K562 (cell line): ENCODE results near the gene CEMIP. TPM values are rescaled to one million over a fixed set of nuclear protein-coding genes. Genes with fewer than 3 reads are reported as not detected.

ENCODE experiments used
- ATAC-seq: fragments of 200-7000 bp; cut with Tn5 transposase; 3 replicates; pipeline ENCODE4 v1.9.1; 2020; ENCODE audit warnings: moderate library complexity
- BruUV-seq: library from RNA; stranded (reverse); fragments of 400-500 nt; replicated peaks from 2 replicates; lab custom pipeline; 2021; lab: Mats Ljungman, UMichigan
- CTCF ChIA-PET: fragments of 300-600 bp; formaldehyde crosslinking; extraction: SDS; loops from one replicate; lab custom pipeline; 2021; ENCODE audit warnings: low intra/inter-chr PET ratio; lab: Yijun Ruan, JAX
- POLR2A ChIA-PET: fragments of 300-600, 350-650 bp; sonication (Branson Sonifier 250); formaldehyde crosslinking; extraction: SDS; loops from one replicate; lab custom pipeline; 2021; ENCODE audit warnings: antibody characterized with exemption, inconsistent platforms; lab: Yijun Ruan, JAX
- DNase-seq, 4 experiments: peaks; one replicate each; pipeline versions ENCODE4 v3.0.0 to v3.0.0-alpha.2; 2011 to 2018; ENCODE audit warnings: low spot score in 3 of 4, mixed read lengths in 3 of 4; ENCODE audit errors: extremely low read depth in 1 of 4
- FAIRE-seq: peaks from 2 replicates; lab custom pipeline; 2011; peaks lifted over from hg19 to GRCh38; lab: Jason Lieb, UNC
- H2AFZ ChIP-seq: 2 replicates; pipeline ENCODE4 v1.6.0; 2011; ENCODE audit warnings: low read depth, low read length, control low read depth, inconsistent platforms
- H3K27ac ChIP-seq: fragments of 200-600 bp; 3 replicates; pipeline ENCODE4 v1.8.0; 2011; ENCODE audit warnings: low read depth, mild to moderate bottlenecking, control low read depth, inconsistent platforms, low read length, moderate library complexity, mixed read lengths; ENCODE audit errors: extremely low read depth
- H3K27me3 ChIP-seq, 2 experiments: fragments of 300-600 bp in 1 of 2; 2 replicates in 1 of 2; 3 replicates in 1 of 2; pipeline versions ENCODE4 v1.6.0 to v1.8.0; 2011; ENCODE audit warnings: inconsistent platforms in 2 of 2, low read length in 2 of 2, mild to moderate bottlenecking in 1 of 2, mixed read lengths in 1 of 2, moderate library complexity in 1 of 2; ENCODE audit not compliant: control insufficient read depth in 2 of 2, insufficient read depth in 2 of 2
- H3K36me3 ChIP-seq: fragments of 300-600 bp; 3 replicates; pipeline ENCODE4 v1.8.0; 2011; ENCODE audit warnings: mild to moderate bottlenecking, low read length, inconsistent platforms; ENCODE audit not compliant: control insufficient read depth, insufficient read depth
- H3K4me1 ChIP-seq, 2 experiments: fragments of 200-600 bp in 1 of 2; replicated peaks in 1 of 2; 2 replicates in 1 of 2; 3 replicates in 1 of 2; pipeline versions ENCODE4 v1.5.1 to v1.8.0; 2011; ENCODE audit warnings: inconsistent platforms in 2 of 2, low read length in 2 of 2, mild to moderate bottlenecking in 1 of 2, mixed read lengths in 1 of 2, moderate library complexity in 1 of 2; ENCODE audit not compliant: control insufficient read depth in 2 of 2, insufficient read depth in 2 of 2
- H3K4me2 ChIP-seq: 2 replicates; pipeline ENCODE4 v1.6.1; 2011; ENCODE audit warnings: low read length, control low read depth, inconsistent platforms, mixed read lengths; ENCODE audit not compliant: insufficient read depth
- H3K4me3 ChIP-seq: fragments of 200-600 bp; sonication (generic), shearing (Covaris generic); 2 replicates; pipeline ENCODE4 v1.5.1; 2016; ENCODE audit warnings: control low read depth, inconsistent platforms
- H3K79me2 ChIP-seq: fragments of 200-600 bp; 3 replicates; pipeline ENCODE4 v1.8.0; 2011; ENCODE audit warnings: low read length, inconsistent platforms; ENCODE audit not compliant: control insufficient read depth, insufficient read depth
- H3K9ac ChIP-seq, 2 experiments: 2 replicates each; pipeline versions ENCODE4 v1.6.0 to v1.6.1; 2011; ENCODE audit warnings: low read depth in 2 of 2, low read length in 2 of 2, control low read depth in 1 of 2, inconsistent platforms in 1 of 2, mild to moderate bottlenecking in 1 of 2, mixed read lengths in 1 of 2; ENCODE audit not compliant: insufficient read depth in 1 of 2
- H3K9me1 ChIP-seq: one replicate; pipeline ENCODE4 v1.6.0; 2011; ENCODE audit warnings: inconsistent platforms, mild to moderate bottlenecking, low read length, moderate library complexity; ENCODE audit not compliant: control insufficient read depth, insufficient read depth
- H3K9me3 ChIP-seq: replicated peaks from 2 replicates; pipeline ENCODE4 v1.5.1; 2011; ENCODE audit warnings: low read depth, low read length, inconsistent platforms; ENCODE audit not compliant: control insufficient read depth, insufficient read depth
- H4K20me1 ChIP-seq: replicated peaks from 2 replicates; pipeline ENCODE4 v1.6.1; 2011; ENCODE audit warnings: low read length, inconsistent platforms, mixed read lengths; ENCODE audit not compliant: control insufficient read depth, insufficient read depth
- ESRRA ChIP-seq: fragments of 450-650 bp; IDR thresholded peaks from 2 replicates; pipeline ENCODE4 v1.6.1; 2014; ENCODE audit warnings: low read depth, mild to moderate bottlenecking, moderate library complexity, borderline replicate concordance
- GABPA ChIP-seq: fragments of 200-800 bp; sonication (Bioruptor generic); conservative IDR thresholded peaks from 2 replicates; pipeline ENCODE4 v1.6.1; 2016; ENCODE audit warnings: low read depth, missing genetic modification characterization, missing compliant biosample characterization
- GATA2 ChIP-seq: sonication (generic); formaldehyde crosslinking; IDR thresholded peaks from 2 replicates; pipeline ENCODE4 v1.4.0; 2020; ENCODE audit warnings: mild to moderate bottlenecking, missing genetic modification reagents
- HNRNPUL1 ChIP-seq: fragments of 200-400 bp; formaldehyde crosslinking; IDR thresholded peaks from 2 replicates; pipeline ENCODE4 v1.6.1; 2017; ENCODE audit warnings: low read length
- NFRKB ChIP-seq: fragments of 450-650 bp; IDR thresholded peaks from 2 replicates; pipeline ENCODE4 v1.6.1; 2016; ENCODE audit warnings: low read depth
- NRF1 ChIP-seq, 2 experiments: fragments of 450-650 bp; IDR thresholded peaks in 1 of 2; conservative IDR thresholded peaks in 1 of 2; 2 replicates each; pipeline ENCODE4 v1.6.1; 2014; ENCODE audit warnings: mild to moderate bottlenecking in 2 of 2
- POLR2H ChIP-seq: IDR thresholded peaks from 2 replicates; pipeline ENCODE4 v1.6.1; 2016; ENCODE audit warnings: missing genetic modification characterization, low read depth, mild to moderate bottlenecking, control low read depth, missing compliant biosample characterization, moderate library complexity
- PURB ChIP-seq: sonication (generic); formaldehyde crosslinking; IDR thresholded peaks from 2 replicates; pipeline ENCODE4 v1.9.0; 2021; ENCODE audit warnings: low read depth, mild to moderate bottlenecking, missing genetic modification reagents
- ZNF175 ChIP-seq: fragments of 200-800 bp; sonication (Bioruptor generic); IDR thresholded peaks from 2 replicates; pipeline ENCODE4 v1.6.1; 2016; ENCODE audit warnings: low read depth, mild to moderate bottlenecking, missing genetic modification characterization, missing compliant biosample characterization
- WGBS: fragments of 100-300 bp; shearing (Covaris generic); methylation state at CpG from one replicate; pipeline ENCODE4 v1.1.6; 2016; ENCODE audit warnings: low coverage, mixed read lengths; ENCODE audit not compliant: insufficient coverage; ENCODE audit errors: missing lambda C conversion rate; 5-methylcytosine and 5-hydroxymethylcytosine counted together
- in situ Hi-C: fragments of 300-500 bp; cut with MboI; formaldehyde crosslinking; loops from 4 replicates; pipeline ENCODE4 v1.15.0; 2018; ENCODE audit warnings: inconsistent platforms, mixed read lengths
- intact Hi-C: fragments of 100-400 bp; cut with micrococcal nuclease; formaldehyde crosslinking; loops from 2 replicates; pipeline ENCODE4 v1.14.2; 2022
- polyA plus RNA-seq, 8 experiments: library from polyadenylated mRNA; depleted of rRNA in 4 of 8; stranded (reverse) in 5 of 8; unstranded in 3 of 8; fragments of >200 nt; fragmentation: Nextera tagmentation in 2 of 8; fragmentation: Illumina TruSeq in 1 of 8; extraction: Ambion mirVana in 2 of 8; extraction: Trizol in 1 of 8; gene quantifications; 2 replicates each; pipeline versions ENCODE4 v1.2.1 to v1.2.3, GENCODE V29; 2011 to 2014; ENCODE audit warnings: inconsistent platforms in 1 of 8, missing spikeins in 1 of 8
- total RNA-seq, 7 experiments: library from RNA; depleted of rRNA in 6 of 7; stranded (reverse); fragments of >200 nt in 6 of 7; fragmentation: Illumina TruSeq in 2 of 7; extraction: Trizol in 2 of 7; gene quantifications; 2 replicates each; pipeline versions ENCODE4 v1.2.1 to v1.2.3, GENCODE V29; 2011 to 2021; ENCODE audit warnings: low replicate concordance in 1 of 7
- TF ChIP-seq, protein P1 (sequence below): sonication (generic); formaldehyde crosslinking; IDR thresholded peaks from 2 replicates; pipeline ENCODE4 v1.8.0; 2023; ENCODE audit warnings: mild to moderate bottlenecking, missing genetic modification reagents
- TF ChIP-seq, protein P2 (sequence below): fragments of 200-600 bp; sonication (generic); IDR thresholded peaks from one replicate; pipeline ENCODE4 v1.6.1; 2012; ENCODE audit warnings: mild to moderate bottlenecking, low read depth, low read length, inconsistent platforms

CEMIP gene
- total and polyA plus RNA-seq, 9 of the 15 experiments (the other 6 are each of a cell fraction or from before 2014, with no cell fraction given), result 0.33 TPM; not detected in 8

DNA sequence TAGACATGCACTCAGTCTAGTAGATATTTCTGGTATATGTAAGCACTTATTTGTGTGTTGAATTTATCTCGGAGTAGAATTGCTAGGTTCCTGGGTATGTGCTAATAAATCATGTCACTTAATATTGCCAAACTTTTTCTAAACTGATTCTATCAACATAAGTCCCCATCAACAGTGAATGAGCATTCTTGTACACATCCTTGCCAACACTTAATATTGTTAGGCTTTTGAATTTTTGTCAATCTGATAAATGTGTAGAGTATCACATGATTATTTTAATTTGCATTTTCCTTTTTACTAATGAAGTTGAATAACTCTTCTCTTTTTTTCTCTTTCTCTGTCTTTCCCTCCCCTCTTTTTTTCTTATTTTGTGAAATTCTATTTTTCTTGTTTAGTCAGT, 33.3 kb upstream of the CEMIP start:
- POLR2A ChIA-PET, result no interaction called here
- BruUV-seq, result no TSS peak
- no peak overlapping the region for H3K4me2 ChIP-seq
- H3K36me3 ChIP-seq, result no peaks in the 10 kb centered on the region
- H3K9ac ChIP-seq, result no peak overlapping the region
- no peaks in the 10 kb centered on the region for H3K9me1 ChIP-seq
- no peaks in the 10 kb centered on the region for H3K79me2 ChIP-seq
- no peak overlapping the region for H3K27ac ChIP-seq
- no peak for FAIRE-seq
- H3K9me3 ChIP-seq, result no peaks in the 10 kb centered on the region
- 0% methylated on average over 1 of the region's 1 CpG for WGBS
- H2AFZ ChIP-seq, result no peak overlapping the region
- in situ Hi-C loops (no loop called here), intact Hi-C loops (no loop called here)
- no peak overlapping the region for H3K4me3 ChIP-seq
- no peaks in the 10 kb centered on the region; a peak in 1 of 5 replicates for H3K4me1 ChIP-seq
- no peaks in the 10 kb centered on the region for H4K20me1 ChIP-seq
- peaks cover 5 to 20% of the 10 kb centered on the region in 2 experiments; a peak in 4 of 5 replicates for H3K27me3 ChIP-seq
- CTCF ChIA-PET, result no interaction called here
- no peak for DNase-seq
- no peak for ATAC-seq
- TF ChIP-seq ESRRA (no peak), NFRKB (no peak), PURB (CRISPR knock-in tag) (no peak), ZNF175 (no peak), GABPA (tag) (no peak), POLR2H (tag) (no peak), GATA2 (no peak), NRF1 (conservative IDR thresholded peaks at IDR 0.05 in 1 of 2, IDR thresholded peaks at IDR 0.05 in 1 of 2) (no peak), HNRNPUL1 (no peak)
- TF ChIP-seq, protein P1, sequence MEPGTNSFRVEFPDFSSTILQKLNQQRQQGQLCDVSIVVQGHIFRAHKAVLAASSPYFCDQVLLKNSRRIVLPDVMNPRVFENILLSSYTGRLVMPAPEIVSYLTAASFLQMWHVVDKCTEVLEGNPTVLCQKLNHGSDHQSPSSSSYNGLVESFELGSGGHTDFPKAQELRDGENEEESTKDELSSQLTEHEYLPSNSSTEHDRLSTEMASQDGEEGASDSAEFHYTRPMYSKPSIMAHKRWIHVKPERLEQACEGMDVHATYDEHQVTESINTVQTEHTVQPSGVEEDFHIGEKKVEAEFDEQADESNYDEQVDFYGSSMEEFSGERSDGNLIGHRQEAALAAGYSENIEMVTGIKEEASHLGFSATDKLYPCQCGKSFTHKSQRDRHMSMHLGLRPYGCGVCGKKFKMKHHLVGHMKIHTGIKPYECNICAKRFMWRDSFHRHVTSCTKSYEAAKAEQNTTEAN (CRISPR knock-in tag), result no peak
- TF ChIP-seq, protein P2, sequence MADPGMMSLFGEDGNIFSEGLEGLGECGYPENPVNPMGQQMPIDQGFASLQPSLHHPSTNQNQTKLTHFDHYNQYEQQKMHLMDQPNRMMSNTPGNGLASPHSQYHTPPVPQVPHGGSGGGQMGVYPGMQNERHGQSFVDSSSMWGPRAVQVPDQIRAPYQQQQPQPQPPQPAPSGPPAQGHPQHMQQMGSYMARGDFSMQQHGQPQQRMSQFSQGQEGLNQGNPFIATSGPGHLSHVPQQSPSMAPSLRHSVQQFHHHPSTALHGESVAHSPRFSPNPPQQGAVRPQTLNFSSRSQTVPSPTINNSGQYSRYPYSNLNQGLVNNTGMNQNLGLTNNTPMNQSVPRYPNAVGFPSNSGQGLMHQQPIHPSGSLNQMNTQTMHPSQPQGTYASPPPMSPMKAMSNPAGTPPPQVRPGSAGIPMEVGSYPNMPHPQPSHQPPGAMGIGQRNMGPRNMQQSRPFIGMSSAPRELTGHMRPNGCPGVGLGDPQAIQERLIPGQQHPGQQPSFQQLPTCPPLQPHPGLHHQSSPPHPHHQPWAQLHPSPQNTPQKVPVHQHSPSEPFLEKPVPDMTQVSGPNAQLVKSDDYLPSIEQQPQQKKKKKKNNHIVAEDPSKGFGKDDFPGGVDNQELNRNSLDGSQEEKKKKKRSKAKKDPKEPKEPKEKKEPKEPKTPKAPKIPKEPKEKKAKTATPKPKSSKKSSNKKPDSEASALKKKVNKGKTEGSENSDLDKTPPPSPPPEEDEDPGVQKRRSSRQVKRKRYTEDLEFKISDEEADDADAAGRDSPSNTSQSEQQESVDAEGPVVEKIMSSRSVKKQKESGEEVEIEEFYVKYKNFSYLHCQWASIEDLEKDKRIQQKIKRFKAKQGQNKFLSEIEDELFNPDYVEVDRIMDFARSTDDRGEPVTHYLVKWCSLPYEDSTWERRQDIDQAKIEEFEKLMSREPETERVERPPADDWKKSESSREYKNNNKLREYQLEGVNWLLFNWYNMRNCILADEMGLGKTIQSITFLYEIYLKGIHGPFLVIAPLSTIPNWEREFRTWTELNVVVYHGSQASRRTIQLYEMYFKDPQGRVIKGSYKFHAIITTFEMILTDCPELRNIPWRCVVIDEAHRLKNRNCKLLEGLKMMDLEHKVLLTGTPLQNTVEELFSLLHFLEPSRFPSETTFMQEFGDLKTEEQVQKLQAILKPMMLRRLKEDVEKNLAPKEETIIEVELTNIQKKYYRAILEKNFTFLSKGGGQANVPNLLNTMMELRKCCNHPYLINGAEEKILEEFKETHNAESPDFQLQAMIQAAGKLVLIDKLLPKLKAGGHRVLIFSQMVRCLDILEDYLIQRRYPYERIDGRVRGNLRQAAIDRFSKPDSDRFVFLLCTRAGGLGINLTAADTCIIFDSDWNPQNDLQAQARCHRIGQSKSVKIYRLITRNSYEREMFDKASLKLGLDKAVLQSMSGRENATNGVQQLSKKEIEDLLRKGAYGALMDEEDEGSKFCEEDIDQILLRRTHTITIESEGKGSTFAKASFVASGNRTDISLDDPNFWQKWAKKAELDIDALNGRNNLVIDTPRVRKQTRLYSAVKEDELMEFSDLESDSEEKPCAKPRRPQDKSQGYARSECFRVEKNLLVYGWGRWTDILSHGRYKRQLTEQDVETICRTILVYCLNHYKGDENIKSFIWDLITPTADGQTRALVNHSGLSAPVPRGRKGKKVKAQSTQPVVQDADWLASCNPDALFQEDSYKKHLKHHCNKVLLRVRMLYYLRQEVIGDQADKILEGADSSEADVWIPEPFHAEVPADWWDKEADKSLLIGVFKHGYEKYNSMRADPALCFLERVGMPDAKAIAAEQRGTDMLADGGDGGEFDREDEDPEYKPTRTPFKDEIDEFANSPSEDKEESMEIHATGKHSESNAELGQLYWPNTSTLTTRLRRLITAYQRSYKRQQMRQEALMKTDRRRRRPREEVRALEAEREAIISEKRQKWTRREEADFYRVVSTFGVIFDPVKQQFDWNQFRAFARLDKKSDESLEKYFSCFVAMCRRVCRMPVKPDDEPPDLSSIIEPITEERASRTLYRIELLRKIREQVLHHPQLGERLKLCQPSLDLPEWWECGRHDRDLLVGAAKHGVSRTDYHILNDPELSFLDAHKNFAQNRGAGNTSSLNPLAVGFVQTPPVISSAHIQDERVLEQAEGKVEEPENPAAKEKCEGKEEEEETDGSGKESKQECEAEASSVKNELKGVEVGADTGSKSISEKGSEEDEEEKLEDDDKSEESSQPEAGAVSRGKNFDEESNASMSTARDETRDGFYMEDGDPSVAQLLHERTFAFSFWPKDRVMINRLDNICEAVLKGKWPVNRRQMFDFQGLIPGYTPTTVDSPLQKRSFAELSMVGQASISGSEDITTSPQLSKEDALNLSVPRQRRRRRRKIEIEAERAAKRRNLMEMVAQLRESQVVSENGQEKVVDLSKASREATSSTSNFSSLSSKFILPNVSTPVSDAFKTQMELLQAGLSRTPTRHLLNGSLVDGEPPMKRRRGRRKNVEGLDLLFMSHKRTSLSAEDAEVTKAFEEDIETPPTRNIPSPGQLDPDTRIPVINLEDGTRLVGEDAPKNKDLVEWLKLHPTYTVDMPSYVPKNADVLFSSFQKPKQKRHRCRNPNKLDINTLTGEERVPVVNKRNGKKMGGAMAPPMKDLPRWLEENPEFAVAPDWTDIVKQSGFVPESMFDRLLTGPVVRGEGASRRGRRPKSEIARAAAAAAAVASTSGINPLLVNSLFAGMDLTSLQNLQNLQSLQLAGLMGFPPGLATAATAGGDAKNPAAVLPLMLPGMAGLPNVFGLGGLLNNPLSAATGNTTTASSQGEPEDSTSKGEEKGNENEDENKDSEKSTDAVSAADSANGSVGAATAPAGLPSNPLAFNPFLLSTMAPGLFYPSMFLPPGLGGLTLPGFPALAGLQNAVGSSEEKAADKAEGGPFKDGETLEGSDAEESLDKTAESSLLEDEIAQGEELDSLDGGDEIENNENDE, result no peak
